ENCODE results near the gene TRPM8.

The TRPM8 gene

DNA sequence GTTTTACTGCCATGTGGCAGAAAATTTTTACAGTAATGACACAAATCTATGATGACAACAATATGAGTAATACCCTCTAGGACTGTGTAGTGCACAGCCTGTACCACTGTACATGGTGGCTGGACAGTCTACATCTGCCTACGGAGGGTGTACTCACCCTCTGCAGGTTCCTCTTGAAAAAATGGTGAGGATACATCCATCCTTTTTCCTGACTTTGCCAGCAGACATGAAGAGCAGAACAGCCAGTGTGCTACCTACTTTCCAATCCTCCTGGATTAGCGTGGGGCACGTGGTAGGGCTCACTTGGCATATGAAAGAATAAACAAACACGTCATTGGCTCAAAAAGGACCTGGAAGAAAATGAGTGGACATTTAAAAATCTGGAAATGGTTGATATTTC, 62.6 kb downstream of the TRPM8 start:
- H3K9me3 ChIP-seq (ENCODE audit: control insufficient read depth, low read length) = no peaks in the 10 kb centered on the region
- no peaks in the 10 kb centered on the region for H3K4me1 ChIP-seq
- no peak overlapping the region for H2AFZ ChIP-seq
- H3K9ac ChIP-seq = no peak overlapping the region
- no peaks in the 10 kb centered on the region for H3K27me3 ChIP-seq (ENCODE audit: control insufficient read depth, insufficient read depth, low read length)
- TF ChIP-seq, protein P1, sequence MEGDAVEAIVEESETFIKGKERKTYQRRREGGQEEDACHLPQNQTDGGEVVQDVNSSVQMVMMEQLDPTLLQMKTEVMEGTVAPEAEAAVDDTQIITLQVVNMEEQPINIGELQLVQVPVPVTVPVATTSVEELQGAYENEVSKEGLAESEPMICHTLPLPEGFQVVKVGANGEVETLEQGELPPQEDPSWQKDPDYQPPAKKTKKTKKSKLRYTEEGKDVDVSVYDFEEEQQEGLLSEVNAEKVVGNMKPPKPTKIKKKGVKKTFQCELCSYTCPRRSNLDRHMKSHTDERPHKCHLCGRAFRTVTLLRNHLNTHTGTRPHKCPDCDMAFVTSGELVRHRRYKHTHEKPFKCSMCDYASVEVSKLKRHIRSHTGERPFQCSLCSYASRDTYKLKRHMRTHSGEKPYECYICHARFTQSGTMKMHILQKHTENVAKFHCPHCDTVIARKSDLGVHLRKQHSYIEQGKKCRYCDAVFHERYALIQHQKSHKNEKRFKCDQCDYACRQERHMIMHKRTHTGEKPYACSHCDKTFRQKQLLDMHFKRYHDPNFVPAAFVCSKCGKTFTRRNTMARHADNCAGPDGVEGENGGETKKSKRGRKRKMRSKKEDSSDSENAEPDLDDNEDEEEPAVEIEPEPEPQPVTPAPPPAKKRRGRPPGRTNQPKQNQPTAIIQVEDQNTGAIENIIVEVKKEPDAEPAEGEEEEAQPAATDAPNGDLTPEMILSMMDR (IDR thresholded peaks at IDR 0.05) = no peak
- H3K4me3 ChIP-seq (ENCODE audit: low read depth, low read length) = no peak overlapping the region
- no peak overlapping the region for H3K27ac ChIP-seq
- no peaks in the 10 kb centered on the region for H3K36me3 ChIP-seq (ENCODE audit: control insufficient read depth, insufficient read depth, low read length)
- H3K4me2 ChIP-seq (ENCODE audit: low read length) = no peak overlapping the region
- no peaks in the 10 kb centered on the region for H3K79me2 ChIP-seq

DNA sequence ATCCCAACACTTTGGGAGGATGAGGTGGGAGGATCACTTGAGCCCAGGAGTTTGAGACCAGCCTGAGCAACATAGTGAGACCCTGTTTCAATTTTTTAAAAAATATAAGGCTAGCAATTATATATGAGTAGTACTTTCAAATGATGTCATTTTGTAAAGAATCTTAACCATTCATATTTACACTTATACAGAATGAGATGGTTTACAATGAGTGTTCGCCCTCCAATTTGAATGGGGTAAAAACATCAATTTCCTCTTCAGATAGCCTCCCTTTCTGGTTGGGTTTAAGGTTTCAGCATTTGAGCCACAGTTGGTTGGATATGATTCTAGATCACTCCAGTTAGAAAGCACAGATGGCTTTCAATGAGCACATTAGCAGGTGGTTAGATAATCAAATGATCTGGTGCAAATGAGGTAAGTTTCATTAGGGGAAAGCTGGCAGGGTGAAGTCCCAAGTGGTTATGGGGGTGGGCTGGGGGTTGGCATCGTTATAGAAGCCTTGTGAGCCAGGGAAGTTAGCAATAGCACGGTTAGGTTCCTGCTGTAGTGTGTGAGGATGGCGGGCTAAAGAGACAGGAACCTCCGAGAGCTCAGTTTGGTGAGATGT, 63.9 kb downstream of the TRPM8 start:
- Histone ChIP-seq H3K27me3 (ENCODE audit: control insufficient read depth, insufficient read depth, low read length) (no peaks in the 10 kb centered on the region), H3K4me1 (no peaks in the 10 kb centered on the region), H3K27ac (no peak overlapping the region), H3K9ac (no peak overlapping the region), H3K9me3 (ENCODE audit: control insufficient read depth, low read length) (no peaks in the 10 kb centered on the region), H3K4me3 (ENCODE audit: low read depth, low read length) (no peak overlapping the region), H3K4me2 (ENCODE audit: low read length) (no peak overlapping the region), H3K36me3 (ENCODE audit: control insufficient read depth, insufficient read depth, low read length) (no peaks in the 10 kb centered on the region), H3K79me2 (no peaks in the 10 kb centered on the region), H2AFZ (no peak overlapping the region)
- TF ChIP-seq, protein P1 (IDR thresholded peaks at IDR 0.05) = no peak

DNA sequence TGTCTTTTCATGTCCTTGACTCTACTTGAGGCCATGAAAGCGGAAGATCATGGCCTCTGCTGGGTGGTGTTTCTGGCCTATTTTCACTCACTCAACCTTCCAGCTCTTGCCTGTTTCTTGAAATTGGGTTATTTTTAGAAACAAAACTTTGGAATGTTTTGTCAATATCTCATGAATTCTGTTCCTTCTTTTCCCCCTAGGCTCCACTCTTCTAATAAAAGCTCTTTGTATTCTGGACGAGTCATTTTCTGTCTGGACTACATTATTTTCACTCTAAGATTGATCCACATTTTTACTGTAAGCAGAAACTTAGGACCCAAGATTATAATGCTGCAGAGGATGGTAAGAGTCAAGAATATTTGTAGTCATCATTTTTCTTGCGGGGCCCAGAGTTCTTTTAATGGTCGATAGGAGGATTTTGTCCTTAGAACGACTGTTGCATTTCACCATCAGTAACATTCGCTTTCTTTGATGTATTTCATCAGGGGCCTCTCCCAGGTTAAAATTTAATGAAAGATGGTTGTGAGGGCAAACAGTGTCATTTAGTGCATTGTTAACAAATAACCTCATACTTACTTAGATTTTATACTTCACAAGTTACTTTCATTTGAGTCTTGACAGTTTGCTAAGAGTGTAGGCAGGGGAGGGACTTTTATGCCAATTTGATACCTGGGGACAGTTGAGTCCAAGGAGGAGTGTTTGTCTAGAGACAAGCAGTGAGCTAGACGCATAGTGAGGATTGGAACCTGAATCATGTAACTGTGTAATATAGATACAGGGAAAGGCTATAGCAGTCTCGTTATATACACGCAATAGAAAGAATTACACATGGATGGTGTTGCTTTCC, 64.6 kb downstream of the TRPM8 start:
- no peaks in the 10 kb centered on the region for H3K9me3 ChIP-seq (ENCODE audit: control insufficient read depth, low read length)
- no peak overlapping the region for H3K9ac ChIP-seq
- H3K36me3 ChIP-seq (ENCODE audit: control insufficient read depth, insufficient read depth, low read length) = no peaks in the 10 kb centered on the region
- no peak overlapping the region for H3K27ac ChIP-seq
- H3K4me1 ChIP-seq = no peaks in the 10 kb centered on the region
- no peak overlapping the region for H2AFZ ChIP-seq
- H3K79me2 ChIP-seq = no peaks in the 10 kb centered on the region
- no peaks in the 10 kb centered on the region for H3K27me3 ChIP-seq (ENCODE audit: control insufficient read depth, insufficient read depth, low read length)
- H3K4me3 ChIP-seq (ENCODE audit: low read depth, low read length) = no peak overlapping the region
- no peak overlapping the region for H3K4me2 ChIP-seq (ENCODE audit: low read length)
- TF ChIP-seq, protein P1 (IDR thresholded peaks at IDR 0.05) = no peak

DNA sequence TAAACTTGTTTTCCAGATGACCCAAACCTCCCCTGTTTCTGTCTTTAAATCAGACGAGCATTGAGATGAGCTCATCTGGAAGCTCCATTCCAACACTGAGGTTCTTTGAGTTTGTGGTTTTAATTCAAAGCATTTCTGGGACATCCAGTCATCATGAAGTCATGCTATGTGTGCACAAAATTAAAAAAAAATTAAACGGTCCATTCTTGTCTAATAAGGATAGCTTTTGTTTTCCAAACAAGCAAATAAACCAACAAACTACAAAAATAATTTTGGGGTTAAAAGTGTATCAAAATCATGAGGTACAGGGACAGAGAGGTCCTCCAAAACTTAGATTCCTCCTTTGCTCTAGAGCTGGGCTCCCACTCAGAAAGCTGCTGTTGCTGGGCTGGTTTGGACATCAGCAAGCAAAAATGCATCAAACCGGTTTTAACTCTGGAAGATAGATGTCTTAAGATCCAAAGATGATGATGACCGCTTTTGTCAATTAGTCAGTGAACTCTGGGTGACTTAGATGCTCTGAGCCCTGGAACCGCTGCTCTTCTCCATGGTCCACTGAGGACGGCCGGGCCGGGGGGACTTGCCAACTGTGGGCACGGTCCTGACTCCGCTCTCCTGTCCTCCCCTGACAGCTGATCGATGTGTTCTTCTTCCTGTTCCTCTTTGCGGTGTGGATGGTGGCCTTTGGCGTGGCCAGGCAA, 65.4 kb downstream of the TRPM8 start:
- no peak overlapping the region for H3K9ac ChIP-seq
- H3K27ac ChIP-seq = no peak overlapping the region
- no peak overlapping the region for H3K4me3 ChIP-seq (ENCODE audit: low read depth, low read length)
- no peak overlapping the region for H2AFZ ChIP-seq
- H3K36me3 ChIP-seq (ENCODE audit: control insufficient read depth, insufficient read depth, low read length) = no peaks in the 10 kb centered on the region
- TF ChIP-seq, protein P1 (IDR thresholded peaks at IDR 0.05) = no peak
- H3K4me1 ChIP-seq = no peaks in the 10 kb centered on the region
- no peaks in the 10 kb centered on the region for H3K9me3 ChIP-seq (ENCODE audit: control insufficient read depth, low read length)
- H3K4me2 ChIP-seq (ENCODE audit: low read length) = no peak overlapping the region
- no peaks in the 10 kb centered on the region for H3K79me2 ChIP-seq
- H3K27me3 ChIP-seq (ENCODE audit: control insufficient read depth, insufficient read depth, low read length) = no peaks in the 10 kb centered on the region

Measured in parathyroid adenoma (tissue), 2 donors.